ENCODE measurements around the gene C9orf152.
"Not testable (repeated sequence)": the region's sequence is repeated elsewhere in the genome, so short reads cannot be mapped to it uniquely, and the experiment has no call there.

The C9orf152 gene

DNA sequence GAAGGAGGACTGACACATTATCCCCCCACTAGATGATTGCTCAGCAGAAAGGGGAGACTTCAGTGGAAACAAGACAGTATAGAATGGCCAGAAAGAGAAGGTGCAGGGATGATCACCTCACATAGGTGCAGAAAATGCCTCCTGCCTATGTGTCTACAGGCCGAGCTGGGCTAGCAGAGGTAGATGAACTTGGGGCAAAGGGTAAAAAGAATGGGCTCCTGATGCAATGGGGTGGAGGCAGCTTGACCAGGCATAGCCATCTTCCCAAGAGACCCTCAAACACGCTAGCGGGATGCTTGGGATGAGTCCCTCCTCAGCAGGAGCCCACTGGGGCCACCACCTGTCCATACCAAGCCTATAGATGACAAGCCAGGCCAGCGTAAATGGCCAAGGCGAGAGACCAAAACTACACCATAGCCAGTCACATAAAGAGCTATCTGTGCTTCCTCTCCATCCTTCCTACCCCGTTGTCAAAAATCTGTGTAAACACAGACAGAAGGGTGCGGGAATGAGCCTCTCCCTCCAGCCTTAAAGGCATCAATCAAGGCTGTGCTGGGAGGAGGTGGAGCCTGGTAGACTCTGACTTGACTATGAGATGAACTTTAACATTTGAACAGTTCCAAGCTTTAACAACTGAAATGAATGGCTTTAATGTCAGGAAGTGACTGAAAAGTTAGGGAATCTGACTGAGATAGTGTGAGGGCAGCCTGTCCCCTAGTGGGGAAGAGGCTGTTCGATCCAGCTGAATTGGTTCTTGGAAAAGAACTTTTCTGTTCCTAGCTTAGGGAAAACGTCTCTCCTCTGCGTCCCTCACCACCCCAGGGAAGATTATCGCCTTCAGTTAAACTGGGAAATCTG, 10.4 kb downstream of the C9orf152 start:
- TF ChIP-seq ZFX (IDR thresholded peaks at IDR 0.05; ENCODE audit: borderline replicate concordance) (no peak), CTCF (IDR thresholded peaks at IDR 0.05) (no peak)
- H3K27ac ChIP-seq: no peak overlapping the region

- H3K27ac ChIP-seq: not testable (repeated sequence)
Observed at GRCh38 chr9:110196084-110196499, 11.9 kb downstream of the C9orf152 start.

GRCh38 chr9:110192531-110193261, 15.3 kb downstream of the C9orf152 start:
- no peak for TF ChIP-seq CTCF (IDR thresholded peaks at IDR 0.05)
- TF ChIP-seq ZFX (IDR thresholded peaks at IDR 0.05; ENCODE audit: borderline replicate concordance): no peak
- 0 out of 2 replicates have a peak overlapping the region, but pooled peaks have one; percentile 42 for H3K27ac ChIP-seq

DNA sequence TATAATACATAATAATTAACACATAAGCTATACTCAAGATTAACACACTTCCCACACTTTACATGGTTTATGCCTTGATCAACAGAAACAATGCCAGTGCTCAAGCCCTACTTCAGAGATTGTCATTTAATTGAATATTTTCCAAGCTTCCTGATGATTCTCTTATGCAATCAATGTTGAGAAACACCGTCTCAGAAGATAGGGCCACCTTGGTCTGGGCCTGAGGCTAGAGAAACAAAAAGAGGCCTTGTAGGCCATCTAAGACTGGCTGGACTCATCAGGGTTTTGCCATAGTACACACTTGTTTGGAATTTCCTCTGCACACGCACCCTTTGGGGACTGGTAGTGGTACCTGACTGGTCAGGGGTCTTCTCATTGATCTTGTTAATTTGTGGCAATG, 16.3 kb downstream of the C9orf152 start:
- no peak overlapping the region for H3K27ac ChIP-seq
- TF ChIP-seq CTCF (IDR thresholded peaks at IDR 0.05) (no peak), ZFX (IDR thresholded peaks at IDR 0.05; ENCODE audit: borderline replicate concordance) (no peak)

DNA sequence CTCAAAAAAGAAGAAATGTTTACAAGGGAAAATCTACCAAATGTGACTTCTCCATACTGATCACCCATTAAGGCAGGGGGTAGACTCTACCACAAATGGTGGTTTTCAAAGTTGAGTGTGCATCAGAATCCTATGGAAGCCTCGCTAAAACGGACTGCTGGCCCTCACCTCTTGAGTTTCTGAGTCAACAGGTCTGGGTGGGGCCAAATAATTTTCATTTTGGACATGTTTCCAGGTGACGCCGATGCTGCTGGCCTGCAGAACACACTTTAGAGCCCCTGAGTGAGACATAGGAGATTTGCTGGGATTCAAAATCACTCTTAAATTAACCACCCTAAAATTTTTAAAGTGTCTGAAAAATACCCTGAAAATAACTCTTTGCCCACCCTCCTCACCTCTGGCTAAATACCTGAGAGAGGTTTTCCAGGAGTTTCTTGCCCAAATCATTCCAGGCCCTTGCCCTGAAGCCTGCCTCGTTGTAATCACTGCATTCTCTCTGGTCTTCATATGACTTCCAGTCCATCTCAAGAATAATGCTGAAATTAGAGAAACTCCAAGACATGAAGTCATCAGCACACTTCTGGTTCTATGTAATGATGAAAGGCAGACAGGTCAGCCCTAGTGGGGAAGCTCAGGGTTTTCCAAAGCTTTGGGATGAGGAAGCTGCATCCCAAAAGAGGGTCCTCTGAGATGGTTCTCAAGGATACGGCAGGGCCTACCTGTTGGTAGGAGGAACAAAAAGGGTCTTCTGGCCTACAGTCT, 18.2 kb downstream of the C9orf152 start:
- TF ChIP-seq ZFX (IDR thresholded peaks at IDR 0.05; ENCODE audit: borderline replicate concordance) (no peak), CTCF (IDR thresholded peaks at IDR 0.05) (no peak)
- H3K27ac ChIP-seq: peak overlapping the region; percentile 79

- TF ChIP-seq CTCF (IDR thresholded peaks at IDR 0.05) (no peak), ZFX (IDR thresholded peaks at IDR 0.05; ENCODE audit: borderline replicate concordance) (no peak)
- H3K27ac ChIP-seq: peak overlapping the region; percentile 79
Observed at GRCh38 chr9:110188991-110189390, 19.0 kb downstream of the C9orf152 start.

GRCh38 chr9:110188101-110188500, 19.9 kb downstream of the C9orf152 start:
- peak overlapping the region; percentile 79 for H3K27ac ChIP-seq
- TF ChIP-seq ZFX (IDR thresholded peaks at IDR 0.05; ENCODE audit: borderline replicate concordance): no peak
- no peak for TF ChIP-seq CTCF (IDR thresholded peaks at IDR 0.05)

Measured in 22Rv1 (cell line).